Regular cardiac myocyte (primary cell): ENCODE measurements around the gene CHFR. TPM values are rescaled to one million over a fixed set of nuclear protein-coding genes. Genes with fewer than 3 reads are reported as not detected.

Experiments used
- total RNA-seq: library from RNA; depleted of rRNA; stranded (reverse); fragments of >200 nt; gene quantifications from 2 replicates; pipeline ENCODE4 v1.2.3, GENCODE V29; 2014

CHFR gene
- total RNA-seq, result 24.5 and 40.8 TPM in 2 replicates

GRCh38 chr12:132887513-132888351 lies at the start of gene CHFR:
Gene CHFR, minus strand, starts transcription at chr12:132887605. Its CDS starts 277 bp downstream, at chr12:132887328.

GRCh38 chr12:132828706-132829534 lies 58.5 kb downstream of the CHFR start, which contains the start of gene GOLGA3:
Gene GOLGA3, minus strand, starts transcription at chr12:132828869. Its CDS starts 6,741 bp downstream, at chr12:132822128.

Other genes starting within 250 kb of the CHFR start
- gene POLE, start 200.3 kb downstream of the CHFR start, total RNA-seq, result 13.0 and 31.4 TPM in 2 replicates
- gene PXMP2, start 200.0 kb downstream of the CHFR start, total RNA-seq, result 6.5 and 16.7 TPM in 2 replicates
- 30.7 and 81.3 TPM in 2 replicates for gene PGAM5, start 176.8 kb downstream of the CHFR start, total RNA-seq
- gene ANKLE2, start 125.8 kb downstream of the CHFR start, total RNA-seq, result 56.1 and 71.9 TPM in 2 replicates
- 165 and 236 TPM in 2 replicates for gene GOLGA3, start 58.7 kb downstream of the CHFR start, total RNA-seq
- gene ZNF605, start 68.7 kb upstream of the CHFR start, total RNA-seq, result 7.1 and 13.8 TPM in 2 replicates
- gene ZNF26, start 98.8 kb upstream of the CHFR start, total RNA-seq, result 10.9 and 17.5 TPM in 2 replicates
- 20.1 and 26.5 TPM in 2 replicates for gene ZNF84, start 149.9 kb upstream of the CHFR start, total RNA-seq
- 17.4 and 17.8 TPM in 2 replicates for gene ZNF140, start 193.3 kb upstream of the CHFR start, total RNA-seq
- gene ZNF891, start 242.7 kb upstream of the CHFR start, total RNA-seq, result 0.58 and 1.1 TPM in 2 replicates
- 6.9 and 14.1 TPM in 2 replicates for gene ZNF10, start 243.0 kb upstream of the CHFR start, total RNA-seq